HG02763 (cell line): ENCODE data around the gene HSD17B14.

ENCODE experiments used
- ATAC-seq: cut with Tn5 transposase; IDR thresholded peaks from one replicate; pipeline ENCODE4 v1.9.1; 2021; ENCODE audit warnings: mild to moderate bottlenecking, moderate library complexity; ENCODE audit not compliant: unreplicated experiment

HSD17B14 gene

GRCh38 chr19:48830965-48831364, 5.3 kb downstream of the HSD17B14 start:
- ATAC-seq: no peak

GRCh38 chr19:48830088-48830487, 6.2 kb downstream of the HSD17B14 start:
- no peak for ATAC-seq

GRCh38 chr19:48826606-48827020, 9.7 kb downstream of the HSD17B14 start:
- ATAC-seq: no peak

- ATAC-seq: no peak
Observed at GRCh38 chr19:48822514-48822913, 13.8 kb downstream of the HSD17B14 start.

GRCh38 chr19:48821633-48822032, 14.7 kb downstream of the HSD17B14 start:
- no peak for ATAC-seq

- no peak for ATAC-seq
Observed at GRCh38 chr19:48819366-48819816, 16.9 kb downstream of the HSD17B14 start.

GRCh38 chr19:48818234-48818820, 18.0 kb downstream of the HSD17B14 start:
- ATAC-seq: no peak

GRCh38 chr19:48817585-48818124, 18.6 kb downstream of the HSD17B14 start:
- no peak for ATAC-seq

- ATAC-seq: no peak
Observed at GRCh38 chr19:48815870-48816501, 20.3 kb downstream of the HSD17B14 start.

- no peak for ATAC-seq
Observed at GRCh38 chr19:48814895-48815294, 21.4 kb downstream of the HSD17B14 start.

GRCh38 chr19:48813123-48813913, 23.0 kb downstream of the HSD17B14 start:
- no peak for ATAC-seq

GRCh38 chr19:48812094-48812929, 24.0 kb downstream of the HSD17B14 start:
- ATAC-seq: no peak

GRCh38 chr19:48810151-48810550, 26.1 kb downstream of the HSD17B14 start:
- no peak for ATAC-seq

- ATAC-seq: no peak
Observed at GRCh38 chr19:48807590-48808308, 28.5 kb downstream of the HSD17B14 start.

- ATAC-seq: no peak
Observed at GRCh38 chr19:48806818-48807589, 29.3 kb downstream of the HSD17B14 start.

- no peak for ATAC-seq
Observed at GRCh38 chr19:48806518-48806817, 29.8 kb downstream of the HSD17B14 start.

GRCh38 chr19:48805452-48805851, 30.8 kb downstream of the HSD17B14 start:
- ATAC-seq: no peak

- ATAC-seq: no peak
Observed at GRCh38 chr19:48804496-48804895, 31.8 kb downstream of the HSD17B14 start.

- no peak for ATAC-seq
Observed at GRCh38 chr19:48802623-48803022, 33.7 kb downstream of the HSD17B14 start.
